Measurements from ENCODE around the gene ATG101.

DNA sequence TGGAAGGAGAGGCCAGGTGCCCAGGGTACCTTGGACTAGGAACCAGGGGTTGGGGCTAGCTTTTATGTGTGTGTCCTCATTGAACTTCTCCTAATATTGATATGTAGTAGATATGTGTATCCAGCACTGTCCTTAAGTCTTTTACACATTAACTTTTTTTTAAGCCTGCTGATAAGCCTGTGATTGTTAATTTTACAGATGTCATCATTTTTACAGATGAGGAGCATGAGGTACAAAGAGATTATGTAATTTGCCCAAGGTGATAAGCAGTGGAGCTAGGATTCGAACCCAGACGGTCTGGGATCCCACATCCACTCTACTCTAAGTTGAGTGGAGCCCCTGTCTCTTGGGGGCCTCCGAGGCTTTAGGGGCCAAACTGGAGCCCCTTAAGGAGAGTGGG is 28.7 kb upstream of the ATG101 start:
- TF ChIP-seq, protein P1, sequence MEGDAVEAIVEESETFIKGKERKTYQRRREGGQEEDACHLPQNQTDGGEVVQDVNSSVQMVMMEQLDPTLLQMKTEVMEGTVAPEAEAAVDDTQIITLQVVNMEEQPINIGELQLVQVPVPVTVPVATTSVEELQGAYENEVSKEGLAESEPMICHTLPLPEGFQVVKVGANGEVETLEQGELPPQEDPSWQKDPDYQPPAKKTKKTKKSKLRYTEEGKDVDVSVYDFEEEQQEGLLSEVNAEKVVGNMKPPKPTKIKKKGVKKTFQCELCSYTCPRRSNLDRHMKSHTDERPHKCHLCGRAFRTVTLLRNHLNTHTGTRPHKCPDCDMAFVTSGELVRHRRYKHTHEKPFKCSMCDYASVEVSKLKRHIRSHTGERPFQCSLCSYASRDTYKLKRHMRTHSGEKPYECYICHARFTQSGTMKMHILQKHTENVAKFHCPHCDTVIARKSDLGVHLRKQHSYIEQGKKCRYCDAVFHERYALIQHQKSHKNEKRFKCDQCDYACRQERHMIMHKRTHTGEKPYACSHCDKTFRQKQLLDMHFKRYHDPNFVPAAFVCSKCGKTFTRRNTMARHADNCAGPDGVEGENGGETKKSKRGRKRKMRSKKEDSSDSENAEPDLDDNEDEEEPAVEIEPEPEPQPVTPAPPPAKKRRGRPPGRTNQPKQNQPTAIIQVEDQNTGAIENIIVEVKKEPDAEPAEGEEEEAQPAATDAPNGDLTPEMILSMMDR (IDR thresholded peaks at IDR 0.05): no peak
- no peak for TF ChIP-seq POLR2A (IDR thresholded peaks at IDR 0.05)

All from gastroesophageal sphincter (tissue), 3 donors.